Measurements from ENCODE around the gene RYK. TPM values are rescaled to one million over a fixed set of nuclear protein-coding genes. Genes with fewer than 3 reads are reported as not detected.

RYK gene
- total and polyA plus RNA-seq, 2 donors (not counting 1 experiment from before 2014, with no cell fraction given): 60.6 to 112 TPM

DNA sequence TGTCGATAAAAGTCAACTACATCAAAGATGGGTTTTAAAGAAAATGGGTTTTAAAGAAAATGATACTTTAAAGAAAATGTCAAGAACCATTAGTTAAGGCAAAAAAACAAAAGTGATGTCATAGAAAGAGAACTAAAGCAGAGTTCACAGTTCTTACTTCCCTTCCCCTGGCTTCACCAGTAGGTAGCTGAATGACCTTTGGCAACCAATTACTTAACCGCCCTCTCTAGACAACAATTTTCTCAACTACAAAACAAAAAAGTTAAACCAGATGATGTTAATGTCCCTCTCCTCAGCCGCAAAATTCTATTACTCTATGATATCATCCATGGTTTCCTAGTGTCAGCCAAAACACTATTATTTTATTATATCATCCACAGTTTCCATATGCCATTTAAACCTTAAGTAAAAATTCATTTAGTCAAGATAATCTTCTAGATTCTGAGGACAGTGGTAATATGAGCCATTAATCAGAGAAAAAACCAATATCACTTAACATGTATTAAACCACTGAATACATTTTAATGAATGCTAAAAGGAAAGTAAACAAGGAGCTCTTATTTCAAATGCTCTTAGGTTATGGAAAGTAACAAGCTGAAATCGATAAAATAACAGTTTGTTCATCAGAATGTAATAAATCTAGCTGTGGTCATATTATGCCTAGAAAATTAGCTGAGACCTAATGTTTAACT is 13.1 kb downstream of the RYK start:
- no peaks in the 10 kb centered on the region for H3K9me3 ChIP-seq (ENCODE audit: control insufficient read depth, insufficient read depth, low read depth, low read length)
- H3K4me1 ChIP-seq (ENCODE audit: control insufficient read depth, extremely low read depth, insufficient read depth, low read length): peaks cover 10% of the 10 kb centered on the region
- peaks cover 2% of the 10 kb centered on the region for H4K20me1 ChIP-seq (ENCODE audit: control insufficient read depth, extremely low read depth, insufficient read depth, low read length)
- H3K27me3 ChIP-seq (ENCODE audit: control insufficient read depth, insufficient read depth, low read length): no peaks in the 10 kb centered on the region
- H3K27ac ChIP-seq (ENCODE audit: insufficient read depth, low read length): no peak overlapping the region
- H3K9ac ChIP-seq (ENCODE audit: insufficient read depth, low read length): no peak overlapping the region
- no peak overlapping the region for H3K4me3 ChIP-seq (replicated peaks in 1 of 4; ENCODE audit: control extremely low read depth in 1 of 4, insufficient read depth in 1 of 4, low read depth in 3 of 4, low read length in 4 of 4)
- peaks cover 84% of the 10 kb centered on the region for H3K79me2 ChIP-seq (ENCODE audit: control insufficient read depth, insufficient read depth, low read length)
- H2AFZ ChIP-seq (ENCODE audit: low read length): no peak overlapping the region
- TF ChIP-seq EZH2 (IDR thresholded peaks at IDR 0.05; ENCODE audit: low read length, missing control alignments) (no peak), CTCF (conservative IDR thresholded peaks at IDR 0.05 in 1 of 2, IDR thresholded peaks at IDR 0.05 in 1 of 2; ENCODE audit: low read depth in 1 of 2, low read length in 2 of 2) (no peak)
- no peaks in the 10 kb centered on the region for H3K36me3 ChIP-seq (ENCODE audit: control insufficient read depth, insufficient read depth, low read length)
- peak overlapping the region; percentile 3 for H3K4me2 ChIP-seq (ENCODE audit: extremely low read depth, insufficient read depth, low read length)
- no peak for DNase-seq (ENCODE audit: low read depth in 2 of 2)

DNA sequence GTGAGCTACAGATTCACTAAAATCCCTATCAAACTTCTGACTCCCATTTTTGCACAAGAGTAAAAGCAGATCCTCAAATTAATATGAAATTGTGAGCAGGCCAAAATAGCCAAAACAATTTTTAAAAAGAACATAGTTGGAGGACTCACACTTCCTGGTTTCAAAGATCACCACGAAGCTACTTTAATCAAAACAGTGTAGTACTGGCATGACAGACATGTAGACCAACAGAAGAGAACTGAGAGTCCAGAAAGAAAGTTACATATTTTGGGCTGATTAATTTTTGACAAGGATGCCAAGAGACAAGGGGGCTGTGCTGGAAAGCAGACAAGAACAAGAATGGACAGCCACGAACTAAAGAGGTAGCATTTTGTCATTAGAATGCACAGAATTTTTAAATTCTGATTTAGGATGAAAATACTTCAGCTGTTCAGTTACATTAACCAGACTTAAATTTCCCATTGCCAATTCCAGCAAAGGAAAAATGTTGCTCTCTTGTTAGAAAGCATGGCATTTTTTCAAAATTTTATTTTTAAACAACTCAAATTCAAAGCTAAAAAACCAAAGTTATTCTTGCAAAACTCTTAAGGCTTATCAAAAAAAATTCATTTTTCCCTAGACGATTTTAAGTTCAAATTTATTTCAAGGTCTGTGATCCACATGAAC is 14.0 kb downstream of the RYK start:
- Histone ChIP-seq H3K4me3 (replicated peaks in 1 of 4; ENCODE audit: control extremely low read depth in 1 of 4, insufficient read depth in 1 of 4, low read depth in 3 of 4, low read length in 4 of 4) (no peak overlapping the region), H3K4me1 (ENCODE audit: control insufficient read depth, extremely low read depth, insufficient read depth, low read length) (peaks cover 10% of the 10 kb centered on the region), H3K79me2 (ENCODE audit: control insufficient read depth, insufficient read depth, low read length) (peaks cover 87% of the 10 kb centered on the region), H3K36me3 (ENCODE audit: control insufficient read depth, insufficient read depth, low read length) (no peaks in the 10 kb centered on the region), H2AFZ (ENCODE audit: low read length) (no peak overlapping the region), H3K9me3 (ENCODE audit: control insufficient read depth, insufficient read depth, low read depth, low read length) (no peaks in the 10 kb centered on the region), H3K4me2 (ENCODE audit: extremely low read depth, insufficient read depth, low read length) (peak overlapping the region; percentile 46), H3K9ac (ENCODE audit: insufficient read depth, low read length) (no peak overlapping the region), H3K27me3 (ENCODE audit: control insufficient read depth, insufficient read depth, low read length) (no peaks in the 10 kb centered on the region), H3K27ac (ENCODE audit: insufficient read depth, low read length) (no peak overlapping the region), H4K20me1 (ENCODE audit: control insufficient read depth, extremely low read depth, insufficient read depth, low read length) (peaks cover 2% of the 10 kb centered on the region)
- TF ChIP-seq CTCF (conservative IDR thresholded peaks at IDR 0.05 in 1 of 2, IDR thresholded peaks at IDR 0.05 in 1 of 2; ENCODE audit: low read depth in 1 of 2, low read length in 2 of 2): no peak
- TF ChIP-seq EZH2 (IDR thresholded peaks at IDR 0.05; ENCODE audit: low read length, missing control alignments): no peak
- no peak for DNase-seq (ENCODE audit: low read depth in 2 of 2)

DNA sequence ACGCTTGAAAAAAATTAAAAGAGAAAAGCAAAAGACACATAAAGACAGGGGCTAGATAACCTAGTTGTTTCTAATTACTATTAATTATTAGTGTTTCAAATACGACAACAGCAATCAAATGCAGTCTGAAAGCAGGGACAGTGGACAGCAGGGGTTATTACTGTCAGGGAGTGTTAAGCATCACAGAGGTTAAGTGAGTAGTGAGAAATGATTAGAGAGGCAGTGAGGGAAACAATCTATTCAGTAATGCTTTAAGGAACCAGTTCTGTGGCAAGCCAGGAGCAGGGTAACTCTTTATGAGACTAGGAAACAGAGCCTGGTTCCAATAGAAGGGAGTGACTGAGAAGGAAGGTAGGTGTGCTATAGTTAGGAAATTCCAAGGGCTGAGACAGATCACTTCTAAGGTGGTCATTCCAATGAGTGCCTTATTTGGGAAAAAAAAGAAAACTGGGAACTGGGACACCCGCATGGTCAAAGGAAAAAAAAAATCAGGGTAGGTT is 15.0 kb downstream of the RYK start:
- Histone ChIP-seq H3K79me2 (ENCODE audit: control insufficient read depth, insufficient read depth, low read length) (peaks cover 86% of the 10 kb centered on the region), H4K20me1 (ENCODE audit: control insufficient read depth, extremely low read depth, insufficient read depth, low read length) (peaks cover 2% of the 10 kb centered on the region), H3K36me3 (ENCODE audit: control insufficient read depth, insufficient read depth, low read length) (no peaks in the 10 kb centered on the region), H3K9ac (ENCODE audit: insufficient read depth, low read length) (no peak overlapping the region), H3K4me1 (ENCODE audit: control insufficient read depth, extremely low read depth, insufficient read depth, low read length) (peaks cover 10% of the 10 kb centered on the region), H3K9me3 (ENCODE audit: control insufficient read depth, insufficient read depth, low read depth, low read length) (no peaks in the 10 kb centered on the region), H2AFZ (ENCODE audit: low read length) (no peak overlapping the region), H3K4me2 (ENCODE audit: extremely low read depth, insufficient read depth, low read length) (no peak overlapping the region), H3K4me3 (replicated peaks in 1 of 4; ENCODE audit: control extremely low read depth in 1 of 4, insufficient read depth in 1 of 4, low read depth in 3 of 4, low read length in 4 of 4) (no peak overlapping the region), H3K27me3 (ENCODE audit: control insufficient read depth, insufficient read depth, low read length) (no peaks in the 10 kb centered on the region), H3K27ac (ENCODE audit: insufficient read depth, low read length) (no peak overlapping the region)
- DNase-seq (ENCODE audit: low read depth in 2 of 2): no peak
- TF ChIP-seq CTCF (conservative IDR thresholded peaks at IDR 0.05 in 1 of 2, IDR thresholded peaks at IDR 0.05 in 1 of 2; ENCODE audit: low read depth in 1 of 2, low read length in 2 of 2): no peak
- TF ChIP-seq EZH2 (IDR thresholded peaks at IDR 0.05; ENCODE audit: low read length, missing control alignments): no peak
